Measurements from ENCODE around the gene GRHL1. TPM values are rescaled to one million over a fixed set of nuclear protein-coding genes. Genes with fewer than 3 reads are reported as not detected.

The GRHL1 gene
- total and polyA plus RNA-seq, 2 donors (not counting 1 experiment from before 2014, with no cell fraction given), result 0.25 to 0.76 TPM

- H3K27me3 ChIP-seq (replicated peaks in 1 of 4; ENCODE audit: control extremely low read depth in 1 of 4, control insufficient read depth in 3 of 4, insufficient read depth in 4 of 4, low read length in 3 of 4), result peaks cover 0 to 7% (median 0%) of the 10 kb centered on the region in 4 experiments
- H3K27me3 Mint-ChIP-seq, result peaks cover 14% of the 10 kb centered on the region
- no peak overlapping the region for H2AFZ ChIP-seq (ENCODE audit: insufficient read depth, low read depth, low read length, poor library complexity, severe bottlenecking)
- ChIA-PET POLR2A (no interaction called here), CTCF (interaction anchor here (2.0 to 2.6 kb wide), 2 partner anchors 11 to 12 kb away, joined by 11 to 21 read pairs; no protein-coding TSS in a partner anchor)
- H3K9ac ChIP-seq (ENCODE audit: low read length), result no peak overlapping the region
- no peaks in the 10 kb centered on the region for H3K9me3 Mint-ChIP-seq (ENCODE audit: insufficient read depth)
- H3K9me3 ChIP-seq (ENCODE audit: control extremely low read depth in 1 of 3, control insufficient read depth in 2 of 3, insufficient read depth in 1 of 3, low read length in 2 of 3), result peaks cover 0 to 6% (median 0%) of the 10 kb centered on the region in 3 donors
- H3K36me3 ChIP-seq (replicated peaks in 1 of 2; ENCODE audit: control extremely low read depth in 1 of 2, control insufficient read depth in 1 of 2, extremely low read depth in 1 of 2, insufficient read depth in 2 of 2, low read length in 1 of 2), result no peaks in the 10 kb centered on the region
- peaks cover 1 to 2% of the 10 kb centered on the region in 2 donors for H3K4me1 ChIP-seq (ENCODE audit: control insufficient read depth in 2 of 2, insufficient read depth in 2 of 2, low read length in 2 of 2)
- H3K79me2 ChIP-seq (ENCODE audit: control insufficient read depth, insufficient read depth, low read length), result no peaks in the 10 kb centered on the region
- no peak overlapping the region for H3K4me3 ChIP-seq (ENCODE audit: control extremely low read depth in 1 of 5, extremely low read depth in 1 of 5, insufficient read depth in 1 of 5, low read depth in 2 of 5, low read length in 4 of 5)
- intact Hi-C loops (cut with micrococcal nuclease), result no loop called here
- H4K20me1 ChIP-seq (ENCODE audit: control insufficient read depth, insufficient read depth, low read length, poor library complexity, severe bottlenecking), result no peaks in the 10 kb centered on the region
- H3K4me2 ChIP-seq (replicated peaks; ENCODE audit: low read depth, low read length, poor library complexity, severe bottlenecking), result no peak overlapping the region
- DNase-seq, result no peak
- H3K27ac ChIP-seq (ENCODE audit: low read length in 2 of 2), result no peak overlapping the region
- ATAC-seq (ENCODE audit: low read depth), result no peak
- peaks cover 4% of the 10 kb centered on the region for H3K4me1 Mint-ChIP-seq
- WGBS (ENCODE audit: insufficient coverage), result 92% methylated on average over 9 of the region's 13 CpGs
- no peak overlapping the region for H3K4me3 Mint-ChIP-seq
- TF ChIP-seq CTCF (IDR thresholded peaks at IDR 0.05) (no peak), EZH2 (IDR thresholded peaks at IDR 0.05; ENCODE audit: borderline replicate concordance, insufficient read depth, low read depth, low read length, poor library complexity, severe bottlenecking) (no peak)
- no peak overlapping the region for H3K27ac Mint-ChIP-seq
These were observed 21.4 kb downstream of the GRHL1 start for GRCh38 chr2:9972621-9973479.

GRCh38 chr2:9973690-9974089 is 22.2 kb downstream of the GRHL1 start:
- 90% methylated on average over 2 of the region's 6 CpGs for WGBS (ENCODE audit: insufficient coverage)
- ChIA-PET POLR2A (no interaction called here), CTCF (interaction anchor here (2.6 kb wide), 1 partner anchor 11 kb away, joined by 11 read pairs; no protein-coding TSS in a partner anchor)
- Histone ChIP-seq H3K4me1 (ENCODE audit: control insufficient read depth in 2 of 2, insufficient read depth in 2 of 2, low read length in 2 of 2) (no peaks in the 10 kb centered on the region), H2AFZ (ENCODE audit: insufficient read depth, low read depth, low read length, poor library complexity, severe bottlenecking) (no peak overlapping the region), H3K27me3 (replicated peaks in 1 of 4; ENCODE audit: control extremely low read depth in 1 of 4, control insufficient read depth in 3 of 4, insufficient read depth in 4 of 4, low read length in 3 of 4) (peaks cover 0 to 9% (median 2%) of the 10 kb centered on the region in 4 experiments), H3K9ac (ENCODE audit: low read length) (no peak overlapping the region), H3K4me2 (replicated peaks; ENCODE audit: low read depth, low read length, poor library complexity, severe bottlenecking) (no peak overlapping the region), H3K4me3 (ENCODE audit: control extremely low read depth in 1 of 5, extremely low read depth in 1 of 5, insufficient read depth in 1 of 5, low read depth in 2 of 5, low read length in 4 of 5) (no peak overlapping the region), H3K79me2 (ENCODE audit: control insufficient read depth, insufficient read depth, low read length) (no peaks in the 10 kb centered on the region), H3K9me3 (ENCODE audit: control extremely low read depth in 1 of 3, control insufficient read depth in 2 of 3, insufficient read depth in 1 of 3, low read length in 2 of 3) (peaks cover 0 to 7% (median 0%) of the 10 kb centered on the region in 3 donors), H3K36me3 (replicated peaks in 1 of 2; ENCODE audit: control extremely low read depth in 1 of 2, control insufficient read depth in 1 of 2, extremely low read depth in 1 of 2, insufficient read depth in 2 of 2, low read length in 1 of 2) (no peaks in the 10 kb centered on the region), H3K27ac (ENCODE audit: low read length in 2 of 2) (no peak overlapping the region), H4K20me1 (ENCODE audit: control insufficient read depth, insufficient read depth, low read length, poor library complexity, severe bottlenecking) (no peaks in the 10 kb centered on the region)
- DNase-seq (no peak), ATAC-seq (ENCODE audit: low read depth) (no peak)
- H3K4me1 Mint-ChIP-seq, result no peaks in the 10 kb centered on the region
- H3K27ac Mint-ChIP-seq, result no peak overlapping the region
- H3K27me3 Mint-ChIP-seq, result peaks cover 20% of the 10 kb centered on the region
- no peaks in the 10 kb centered on the region for H3K9me3 Mint-ChIP-seq (ENCODE audit: insufficient read depth)
- TF ChIP-seq EZH2 (IDR thresholded peaks at IDR 0.05; ENCODE audit: borderline replicate concordance, insufficient read depth, low read depth, low read length, poor library complexity, severe bottlenecking) (no peak), CTCF (IDR thresholded peaks at IDR 0.05) (no peak)
- no peak overlapping the region for H3K4me3 Mint-ChIP-seq
- intact Hi-C loops (cut with micrococcal nuclease), result no loop called here
